NCI-H748 (cell line): Measurements from ENCODE around the gene CFAP92.

Experiments
- DNase-seq: peaks from one replicate; lab custom pipeline; 2025; ENCODE audit not compliant: unreplicated experiment; lab: John Stamatoyannopoulos, UW

CFAP92 gene

DNA sequence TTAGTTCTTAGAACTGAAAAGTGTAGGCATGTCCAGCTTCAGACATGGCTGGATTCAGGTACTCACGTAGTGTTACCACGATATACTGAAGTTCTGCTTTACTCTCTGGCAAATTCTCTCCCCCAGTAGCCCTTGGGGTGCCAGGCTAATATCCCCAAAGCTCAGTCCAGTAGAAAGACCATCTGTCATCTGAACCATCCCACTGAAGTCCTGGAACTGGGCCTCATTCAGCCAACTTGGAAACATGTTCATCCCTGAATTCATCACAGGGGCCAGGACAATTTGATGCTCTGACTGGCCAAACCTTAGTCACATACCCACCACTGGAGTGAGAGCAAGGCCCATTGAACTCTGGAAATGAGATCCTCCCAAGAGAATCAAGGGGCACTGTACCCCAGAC lies 15.4 kb upstream of the CFAP92 start:
- DNase-seq, result no peak

DNA sequence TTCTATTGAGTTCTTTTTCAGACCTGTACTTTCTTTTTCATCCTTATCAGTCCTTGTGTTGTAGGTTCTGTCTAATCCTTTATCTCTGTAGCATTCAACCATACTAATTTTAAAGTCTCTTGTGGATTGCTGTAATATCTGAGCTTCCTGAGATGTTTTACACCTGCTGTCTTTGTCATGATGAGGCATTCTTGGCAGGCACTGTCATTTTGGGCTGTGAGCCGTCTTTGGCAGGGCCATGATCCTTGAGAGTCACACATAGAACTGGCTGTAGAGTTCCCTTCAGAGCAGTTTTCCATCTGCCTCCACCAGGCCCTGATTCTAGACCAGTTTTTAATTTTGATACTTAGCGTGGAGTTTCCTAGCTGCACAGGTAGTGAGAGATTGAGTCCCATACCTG lies 13.9 kb upstream of the CFAP92 start:
- DNase-seq, result no peak

- no peak for DNase-seq
These were observed 13.0 kb upstream of the CFAP92 start for GRCh38 chr3:129006864-129007263.

DNA sequence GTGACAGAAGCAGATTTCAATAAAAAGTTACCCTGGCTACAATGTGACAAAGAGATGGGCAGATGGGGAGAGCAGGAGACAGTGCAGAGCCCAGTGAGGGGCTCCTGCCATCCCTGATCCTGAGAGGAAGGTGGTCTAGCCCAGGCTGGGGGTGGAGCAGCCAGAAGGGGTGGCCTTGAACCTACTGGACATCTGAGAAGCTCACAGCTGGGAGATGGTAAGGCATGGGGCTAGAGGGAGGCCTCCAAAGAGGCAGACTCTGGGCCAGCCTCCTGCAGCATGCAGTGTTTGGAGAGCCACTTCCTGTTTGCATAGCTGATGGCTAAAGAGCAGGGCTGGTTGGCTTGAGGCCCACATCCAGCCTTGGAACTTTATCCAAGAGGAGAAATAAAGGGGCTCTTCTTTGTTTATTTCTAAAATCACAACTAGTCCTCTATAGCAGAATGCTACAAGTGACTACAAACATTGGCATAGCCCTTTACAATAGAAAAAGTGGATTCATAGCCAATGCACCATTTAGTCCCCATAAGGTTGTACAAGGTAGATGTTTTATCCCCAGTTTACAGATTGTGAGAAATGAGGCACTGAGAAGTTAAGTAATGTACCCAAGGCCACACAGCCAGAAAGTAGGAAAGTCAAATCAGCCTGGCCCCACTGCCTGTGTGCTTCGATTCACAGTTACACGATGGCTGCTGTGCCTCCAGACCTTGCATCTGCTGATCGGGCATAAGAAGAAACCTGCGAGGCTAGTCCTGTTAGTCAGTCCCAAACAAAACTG lies 11.8 kb upstream of the CFAP92 start:
- peak; percentile 24 for DNase-seq

DNA sequence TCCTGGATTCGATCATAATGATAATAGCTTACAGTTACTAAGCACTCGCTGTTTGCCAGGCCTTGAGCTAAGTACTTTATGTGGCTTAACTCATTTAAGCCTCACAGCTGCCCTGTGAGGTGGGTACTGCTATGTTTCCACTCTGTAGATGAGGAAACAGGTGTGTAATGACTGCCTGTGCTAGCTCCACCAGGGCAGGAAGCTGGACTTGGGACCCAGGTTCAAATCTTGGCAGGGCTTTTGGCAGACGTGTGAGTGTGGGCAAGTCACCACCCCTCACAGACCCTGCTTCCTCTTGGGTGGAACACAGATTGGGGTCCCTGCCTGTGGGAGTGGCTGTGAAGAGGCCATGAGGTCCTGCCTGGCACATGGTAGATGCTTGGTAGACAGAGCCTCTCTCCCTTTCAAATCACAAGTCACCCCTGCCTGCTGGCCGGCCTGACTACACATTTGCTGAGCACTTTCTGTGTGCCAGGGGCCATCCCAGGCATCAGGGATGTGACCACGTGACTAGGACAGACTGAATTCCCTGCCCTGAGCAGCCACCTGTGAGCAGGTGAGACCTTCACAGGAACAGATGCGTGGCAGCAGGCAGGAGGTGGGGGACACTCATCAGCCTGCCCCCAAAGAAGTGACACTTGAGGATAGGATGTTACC lies 10.9 kb upstream of the CFAP92 start:
- DNase-seq, result peak; percentile 27

- DNase-seq, result peak; percentile 52
These were observed 9.8 kb upstream of the CFAP92 start for GRCh38 chr3:129003578-129004112.

DNA sequence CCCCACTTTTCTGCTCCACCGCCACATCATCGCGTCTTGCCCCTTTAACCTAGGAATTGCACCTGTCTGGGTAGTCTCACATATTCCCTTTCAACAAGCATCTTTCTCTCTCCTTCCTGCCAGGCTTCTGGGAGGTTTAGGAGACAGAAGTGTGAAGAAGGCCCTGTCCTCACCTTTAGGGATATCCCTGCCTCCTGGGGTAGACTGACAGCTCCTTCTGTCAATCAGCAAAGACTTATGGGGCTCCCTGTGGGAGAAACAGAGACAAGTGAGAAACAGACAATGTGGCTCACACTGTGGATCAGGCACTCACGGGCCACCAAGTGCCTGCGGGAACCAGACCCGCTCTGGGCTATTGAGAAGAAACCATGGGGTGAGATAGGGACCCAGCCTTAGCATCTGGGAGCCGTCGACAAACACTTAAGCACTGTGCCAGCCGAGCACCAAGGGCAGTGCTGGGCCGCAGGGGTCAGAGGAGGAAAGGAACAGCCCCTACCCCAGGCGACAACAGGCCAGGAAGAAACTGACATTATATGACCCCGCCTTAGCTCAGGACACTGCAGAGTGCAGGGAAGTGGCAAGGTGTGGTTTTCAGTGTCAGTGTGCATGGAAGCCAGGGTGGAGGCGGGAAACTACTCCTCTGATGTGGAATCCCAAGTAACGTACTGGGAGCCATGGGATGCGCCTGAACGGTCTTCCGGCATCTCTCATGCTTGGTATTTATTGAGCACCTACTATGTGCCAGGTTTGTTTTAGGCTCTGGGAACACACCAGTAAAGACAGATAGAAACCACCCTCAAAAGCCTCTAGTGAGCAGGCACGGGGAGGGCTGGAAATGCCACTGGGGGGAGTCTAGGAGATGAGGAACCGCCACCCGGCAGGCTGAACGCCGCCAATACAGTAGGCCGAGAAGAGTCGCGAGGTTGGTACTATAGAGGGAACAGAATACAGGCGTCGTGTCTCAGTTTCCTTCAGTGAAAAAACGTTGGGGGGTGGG lies 9.0 kb upstream of the CFAP92 start:
- no peak for DNase-seq

- peak; percentile 64 for DNase-seq
These were observed 8.1 kb upstream of the CFAP92 start for GRCh38 chr3:129001806-129002572.

DNA sequence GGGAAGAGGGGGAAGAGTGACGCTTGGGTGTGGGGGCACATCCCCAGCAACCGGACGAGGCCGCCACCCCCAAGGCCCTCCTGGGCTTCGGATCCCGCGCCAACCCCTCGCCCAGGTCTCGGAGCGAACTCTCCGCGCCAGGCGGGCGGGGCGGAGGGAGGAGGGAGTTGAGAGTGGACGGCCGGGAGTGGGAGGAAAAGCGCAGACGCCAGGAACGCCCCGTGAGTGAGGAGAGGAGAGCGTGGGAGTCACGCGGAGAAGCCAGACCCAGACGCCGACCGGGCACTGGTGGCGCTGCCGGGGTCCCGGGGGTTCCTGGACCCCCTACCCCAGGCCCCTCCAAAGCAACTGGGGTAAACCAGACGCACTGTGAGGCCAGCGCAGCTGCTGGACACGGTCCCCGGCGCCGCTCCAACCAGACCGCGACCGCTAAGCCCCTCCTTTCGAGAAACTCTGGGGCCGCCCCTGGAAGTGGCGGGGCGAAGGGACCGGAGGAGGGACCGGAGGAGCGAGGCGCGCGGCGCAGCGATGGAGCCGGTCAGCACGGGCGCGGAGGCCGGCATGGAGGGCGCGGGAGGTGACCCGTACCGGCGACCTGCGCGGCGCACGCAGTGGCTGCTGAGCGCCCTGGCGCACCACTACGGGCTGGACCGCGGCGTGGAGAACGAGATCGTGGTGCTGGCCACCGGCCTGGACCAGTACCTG lies 7.4 kb upstream of the CFAP92 start, which contains the start of gene EFCC1:
Gene EFCC1, plus strand, starts transcription at position 204 of the 705 bp plus-strand sequence. Its CDS starts 325 bp downstream, at position 529.
- DNase-seq, result peak; percentile 60

DNA sequence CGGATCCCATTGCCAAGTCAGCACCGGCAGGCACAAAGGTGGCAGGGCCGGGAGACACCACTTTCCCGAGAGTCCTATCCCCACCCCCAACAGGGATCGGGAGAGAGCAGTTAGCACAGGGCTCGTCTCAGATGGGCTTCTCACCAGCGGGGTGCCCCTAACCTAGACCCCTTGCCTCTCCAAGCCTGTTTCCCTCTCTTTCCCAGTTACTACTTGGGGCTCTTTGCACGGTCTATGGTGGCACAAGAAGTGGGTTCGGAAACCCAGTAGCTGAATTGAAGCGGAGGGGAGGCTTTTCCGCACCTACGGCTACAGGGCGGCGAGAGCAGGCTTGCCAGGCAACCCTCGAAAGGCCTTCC lies 6.8 kb upstream of the CFAP92 start:
- DNase-seq, result no peak

DNA sequence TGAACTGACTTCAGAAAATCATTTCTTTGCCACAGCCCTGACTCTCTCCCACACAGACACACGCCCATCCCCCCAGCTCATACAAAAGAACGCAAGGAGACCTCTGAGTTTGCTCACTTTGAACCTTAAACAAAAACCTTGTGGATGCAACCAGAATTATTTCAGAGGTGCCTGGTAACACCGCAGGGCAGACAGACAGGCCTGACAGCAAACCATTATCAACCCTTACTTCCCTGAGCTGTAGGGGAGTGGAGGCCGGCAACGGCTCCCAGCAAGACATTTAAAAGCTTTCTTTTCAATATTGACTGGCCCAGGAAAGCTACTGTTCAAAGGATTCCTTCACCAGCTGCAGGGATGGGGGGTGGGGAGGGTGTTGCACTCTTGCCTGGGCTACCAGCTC lies 5.2 kb upstream of the CFAP92 start:
- DNase-seq, result no peak

GRCh38 chr3:128998561-128998960 lies 4.7 kb upstream of the CFAP92 start:
- no peak for DNase-seq

- DNase-seq, result no peak
These were observed 3.7 kb upstream of the CFAP92 start for GRCh38 chr3:128997486-128998133.

GRCh38 chr3:128996726-128997125 lies 2.9 kb upstream of the CFAP92 start:
- no peak for DNase-seq

DNA sequence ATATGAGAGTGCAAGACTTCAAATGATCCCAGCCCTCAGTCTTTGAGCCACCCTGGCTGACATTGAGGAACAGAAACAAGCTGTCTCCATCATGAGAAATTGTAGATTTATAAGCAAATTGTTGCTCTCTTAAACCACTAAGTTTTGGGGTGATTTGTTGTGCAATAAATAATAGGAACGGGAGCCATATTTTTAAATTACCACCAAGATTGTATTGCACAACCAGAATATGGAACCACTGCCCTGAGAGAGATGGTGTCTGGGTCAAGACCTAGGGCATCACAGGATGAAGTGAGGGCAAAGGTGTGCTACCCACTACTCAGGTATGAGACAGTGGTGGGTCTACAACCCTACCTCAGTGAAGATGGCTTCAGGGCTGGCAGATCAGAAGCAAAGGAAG lies 2.3 kb upstream of the CFAP92 start:
- no peak for DNase-seq

GRCh38 chr3:128995737-128996136 lies 1.9 kb upstream of the CFAP92 start:
- no peak for DNase-seq

DNA sequence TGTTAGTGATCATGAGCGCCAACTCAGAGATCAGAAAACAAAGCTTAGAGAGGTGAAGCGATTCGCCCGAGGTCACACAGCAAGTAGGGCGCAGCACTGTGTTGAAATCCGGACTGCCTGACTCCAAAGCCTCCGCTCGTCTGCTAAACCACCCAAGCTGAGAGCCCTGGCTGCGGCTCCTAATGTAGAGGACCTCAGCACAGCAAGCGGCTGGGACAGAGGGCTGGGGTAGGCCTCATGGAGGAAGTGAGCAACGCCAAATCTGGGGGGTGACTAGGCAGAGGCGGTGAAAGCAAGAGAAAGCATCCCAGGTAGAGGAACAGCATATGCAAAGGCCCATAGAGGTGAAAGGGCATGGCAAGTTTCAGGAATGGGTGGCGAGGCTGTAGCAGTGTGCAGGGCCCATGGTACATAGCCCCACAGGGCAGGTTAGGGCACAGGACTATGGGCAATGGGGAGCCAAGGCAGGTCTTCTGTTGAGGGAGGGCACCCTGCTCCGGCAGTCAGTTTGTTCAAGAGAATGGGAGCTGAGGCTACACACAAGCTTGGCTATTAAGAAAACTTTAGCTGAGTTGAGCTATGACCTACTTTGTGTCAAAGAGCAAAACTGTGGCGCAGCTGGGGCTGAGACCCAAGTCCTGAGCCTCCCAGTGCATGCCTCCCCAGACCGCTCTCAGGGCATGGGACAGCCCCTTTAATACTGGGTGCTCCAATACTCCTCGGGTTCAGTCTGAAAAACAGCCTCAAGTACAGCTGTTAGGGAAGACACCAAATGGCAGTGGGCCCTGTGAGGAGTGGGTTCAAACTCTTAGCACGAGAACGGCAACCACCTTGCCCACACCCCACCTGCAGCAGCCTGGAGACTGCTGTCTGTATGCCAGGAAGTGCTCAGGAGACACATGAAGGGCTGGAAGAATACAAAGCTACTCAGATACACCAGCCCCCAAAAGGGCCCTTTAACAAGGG lies 988 bp upstream of the CFAP92 start:
- no peak for DNase-seq

DNA sequence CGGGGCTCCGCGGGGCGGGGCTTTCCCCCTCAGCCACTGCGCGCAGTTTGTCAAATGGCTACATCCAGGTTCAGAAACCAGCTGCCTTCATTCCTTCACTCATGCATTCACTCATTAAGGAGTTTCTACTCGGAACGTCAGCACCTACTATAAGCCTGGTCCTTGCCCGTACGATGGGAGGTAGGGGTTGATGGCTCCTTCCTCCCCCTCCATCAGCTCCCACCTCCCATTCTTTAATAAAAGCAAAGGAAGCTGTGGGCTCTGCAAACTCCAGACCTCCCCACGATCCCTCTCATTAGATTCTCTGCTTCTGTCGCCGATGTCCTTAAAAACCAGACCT lies 267 bp upstream of the CFAP92 start:
- no peak for DNase-seq
